H9 (cell line): ENCODE data around the gene HAGH. TPM values are rescaled to one million over a fixed set of nuclear protein-coding genes. Genes with fewer than 3 reads are reported as not detected.

ENCODE experiments used
- DNase-seq: peaks from one replicate; pipeline ENCODE4 v3.0.0-alpha.2; 2017
- H2AFZ ChIP-seq: one replicate; pipeline ENCODE4 v1.6.1; 2013; ENCODE audit warnings: mild to moderate bottlenecking, low read length, control low read depth, moderate library complexity
- H2AK5ac ChIP-seq: 2 replicates; pipeline ENCODE4 v1.6.1; 2013; ENCODE audit warnings: low read length, control low read depth, mixed read lengths; ENCODE audit not compliant: insufficient read length
- H2BK120ac ChIP-seq: one replicate; pipeline ENCODE4 v1.6.1; 2013; ENCODE audit warnings: low read depth, mild to moderate bottlenecking, low read length, control low read depth, inconsistent platforms; ENCODE audit not compliant: poor library complexity, severe bottlenecking
- H2BK12ac ChIP-seq: 2 replicates; pipeline ENCODE4 v1.6.1; 2013; ENCODE audit warnings: low read length, control low read depth, mixed read lengths, low read depth; ENCODE audit not compliant: insufficient read length
- H2BK15ac ChIP-seq: 2 replicates; pipeline ENCODE4 v1.6.1; 2013; ENCODE audit warnings: low read depth, low read length, control low read depth
- H2BK20ac ChIP-seq: one replicate; pipeline ENCODE4 v1.6.1; 2013; ENCODE audit warnings: low read depth, mild to moderate bottlenecking, low read length, control low read depth, inconsistent platforms; ENCODE audit not compliant: poor library complexity, severe bottlenecking
- H2BK5ac ChIP-seq: 2 replicates; pipeline ENCODE4 v1.6.1; 2013; ENCODE audit warnings: low read length, control low read depth, mixed read lengths; ENCODE audit not compliant: insufficient read length
- H3K14ac ChIP-seq: 2 replicates; pipeline ENCODE4 v1.6.1; 2013; ENCODE audit warnings: low read length, control low read depth; ENCODE audit not compliant: insufficient read depth
- H3K18ac ChIP-seq: 2 replicates; pipeline ENCODE4 v1.6.1; 2013; ENCODE audit warnings: low read depth, mild to moderate bottlenecking, mixed read lengths, low read length, control low read depth; ENCODE audit not compliant: insufficient read length
- H3K23ac ChIP-seq: 2 replicates; pipeline ENCODE4 v1.6.1; 2013; ENCODE audit warnings: low read length, control low read depth, mixed read lengths, low read depth; ENCODE audit not compliant: insufficient read length
- H3K23me2 ChIP-seq: 2 replicates; pipeline ENCODE4 v1.6.1; 2013; ENCODE audit warnings: low read depth, mild to moderate bottlenecking, mixed read lengths, low read length, control low read depth; ENCODE audit not compliant: insufficient read length, poor library complexity, severe bottlenecking
- H3K27ac ChIP-seq: 2 replicates; pipeline ENCODE4 v1.5.1; 2013; ENCODE audit warnings: low read length, control low read depth, mixed read lengths, low read depth; ENCODE audit not compliant: insufficient read length
- H3K27me3 ChIP-seq: 2 replicates; pipeline ENCODE4 v1.6.1; 2013; ENCODE audit warnings: low read length, control low read depth, inconsistent platforms; ENCODE audit not compliant: insufficient read depth
- H3K4ac ChIP-seq: 2 replicates; pipeline ENCODE4 v1.6.1; 2013; ENCODE audit warnings: low read depth, mild to moderate bottlenecking, control low read depth, inconsistent platforms, low read length, moderate library complexity
- H3K4me1 ChIP-seq: 2 replicates; pipeline ENCODE4 v1.6.1; 2013; ENCODE audit warnings: low read length, control low read depth, inconsistent platforms; ENCODE audit not compliant: insufficient read depth
- H3K4me2 ChIP-seq: 2 replicates; pipeline ENCODE4 v1.6.1; 2013; ENCODE audit warnings: low read length, control low read depth, mixed read lengths; ENCODE audit not compliant: insufficient read length, insufficient read depth
- H3K56ac ChIP-seq: 2 replicates; pipeline ENCODE4 v1.6.1; 2013; ENCODE audit warnings: low read depth, mild to moderate bottlenecking, mixed read lengths, low read length, control low read depth; ENCODE audit not compliant: insufficient read length
- H3K79me1 ChIP-seq: 2 replicates; pipeline ENCODE4 v1.6.1; 2013; ENCODE audit warnings: low read depth, mild to moderate bottlenecking, moderate library complexity, low read length, control low read depth, inconsistent platforms; ENCODE audit not compliant: insufficient read depth, poor library complexity, severe bottlenecking
- H3K79me2 ChIP-seq: 2 replicates; pipeline ENCODE4 v1.6.1; 2013; ENCODE audit warnings: low read length, control low read depth, inconsistent platforms; ENCODE audit not compliant: insufficient read depth
- H3K9ac ChIP-seq: 2 replicates; pipeline ENCODE4 v1.6.1; 2013; ENCODE audit warnings: low read length, control low read depth, mixed read lengths; ENCODE audit not compliant: insufficient read length; ENCODE audit errors: extremely low read depth
- H3K9me3 ChIP-seq: one replicate; pipeline ENCODE4 v1.6.1; 2013; ENCODE audit warnings: low read depth, low read length, inconsistent platforms; ENCODE audit not compliant: control insufficient read depth
- H3T11ph ChIP-seq: one replicate; pipeline ENCODE4 v1.6.1; 2013; ENCODE audit warnings: mild to moderate bottlenecking, low read length, control low read depth, inconsistent platforms
- H4K20me1 ChIP-seq: one replicate; pipeline ENCODE4 v1.6.1; 2013; ENCODE audit not compliant: control insufficient read depth, insufficient read length, insufficient read depth
- H4K5ac ChIP-seq: 2 replicates; pipeline ENCODE4 v1.6.1; 2013; ENCODE audit warnings: low read depth, mild to moderate bottlenecking, mixed read lengths, low read length, control low read depth; ENCODE audit not compliant: insufficient read length
- H4K8ac ChIP-seq: replicated peaks from 2 replicates; pipeline ENCODE4 v1.6.1; 2013; ENCODE audit warnings: low read length, control low read depth, mixed read lengths, low read depth; ENCODE audit not compliant: insufficient read length
- H4K91ac ChIP-seq: 2 replicates; pipeline ENCODE4 v1.6.1; 2013; ENCODE audit warnings: low read depth, mild to moderate bottlenecking, moderate library complexity, mixed read lengths, low read length, control low read depth; ENCODE audit not compliant: insufficient read length
- H3K27ac Mint-ChIP-seq, 3 experiments: 2 replicates in 2 of 3; 3 replicates in 1 of 3; pipeline ENCODE4 v1.8.0; 2020 to 2021; ENCODE audit warnings: mixed read lengths in 3 of 3, mild to moderate bottlenecking in 1 of 3, moderate library complexity in 1 of 3
- H3K27me3 Mint-ChIP-seq: 2 replicates; pipeline ENCODE4 v1.8.0; 2021; ENCODE audit warnings: low read depth, mild to moderate bottlenecking, moderate library complexity, mixed read lengths
- H3K36me3 Mint-ChIP-seq, 3 experiments: 2 replicates in 2 of 3; 3 replicates in 1 of 3; pipeline ENCODE4 v1.8.0; 2020 to 2021; ENCODE audit warnings: low read depth in 3 of 3, mixed read lengths in 3 of 3; ENCODE audit not compliant: insufficient read depth in 1 of 3
- H3K4me1 Mint-ChIP-seq, 2 experiments: 2 replicates each; pipeline ENCODE4 v1.8.0; 2020; ENCODE audit warnings: mixed read lengths in 2 of 2
- H3K4me3 Mint-ChIP-seq, 2 experiments: 2 replicates in 1 of 2; 3 replicates in 1 of 2; pipeline ENCODE4 v1.8.0; 2020 to 2021; ENCODE audit warnings: mild to moderate bottlenecking in 2 of 2, mixed read lengths in 2 of 2, moderate library complexity in 1 of 2
- H3K9me3 Mint-ChIP-seq, 2 experiments: 2 replicates in 1 of 2; 3 replicates in 1 of 2; pipeline ENCODE4 v1.8.0; 2020; ENCODE audit warnings: mild to moderate bottlenecking in 2 of 2, mixed read lengths in 2 of 2, moderate library complexity in 1 of 2
- CTCF ChIP-seq: fragments of 200-600 bp; sonication (generic); conservative IDR thresholded peaks from 3 replicates; pipeline ENCODE4 v1.8.0; 2021; ENCODE audit warnings: antibody characterized with exemption, mild to moderate bottlenecking
- WGBS: extraction: QIAGEN DNeasy Blood & Tissue Kit; methylation state at CpG from one replicate; pipeline ENCODE4 v1.1.7; 2013; ENCODE audit warnings: missing lambda C conversion rate, low lambda C conversion rate, mixed read lengths; ENCODE audit not compliant: insufficient read length; ENCODE audit errors: extremely low coverage; 5-methylcytosine and 5-hydroxymethylcytosine counted together
- total RNA-seq: library from RNA; stranded (reverse); gene quantifications from 2 replicates; pipeline ENCODE4 v1.2.1, GENCODE V29; 2021

The HAGH gene
- total RNA-seq, 1 experiment from 2014 or later = 30.0 TPM

GRCh38 chr16:1831186-1832075 lies 4.8 kb upstream of the HAGH start:
- Histone ChIP-seq H4K91ac (no peak overlapping the region), H4K8ac (no peak overlapping the region), H3K9me3 (no peaks in the 10 kb centered on the region), H3K56ac (no peak overlapping the region), H3K27ac (no peak overlapping the region), H2AFZ (no peak overlapping the region), H2BK120ac (no peak overlapping the region), H3K14ac (no peak overlapping the region), H2BK20ac (no peak overlapping the region), H3K27me3 (no peaks in the 10 kb centered on the region), H4K20me1 (no peaks in the 10 kb centered on the region), H3K23me2 (peaks cover 7% of the 10 kb centered on the region), H3K18ac (no peak overlapping the region), H4K5ac (no peak overlapping the region), H2BK5ac (no peak overlapping the region), H3K79me2 (peaks cover 4% of the 10 kb centered on the region; the same call in 1 of the 2 replicates), H2AK5ac (no peak overlapping the region), H3K9ac (no peak overlapping the region), H3K23ac (no peak overlapping the region), H3K4me2 (no peak overlapping the region), H3T11ph (no peak overlapping the region), H2BK12ac (no peak overlapping the region), H2BK15ac (no peak overlapping the region), H3K4me1 (0 out of 2 replicates have a peak, but pooled peaks cover 2% of the 10 kb centered on the region), H3K4ac (no peak overlapping the region), H3K79me1 (peaks cover 5% of the 10 kb centered on the region)
- no peak for TF ChIP-seq CTCF
- Mint-ChIP-seq H3K36me3 (no peaks in the 10 kb centered on the region; a peak in 3 of 7 replicates), H3K27ac (no peak overlapping the region), H3K4me1 (peaks cover 9 to 13% of the 10 kb centered on the region in 2 experiments), H3K9me3 (no peaks in the 10 kb centered on the region; a peak in 1 of 5 replicates), H3K4me3 (no peak overlapping the region), H3K27me3 (peaks cover 4% of the 10 kb centered on the region)
- no peak for DNase-seq
- WGBS = no CpG with 5 or more reads among the region's 19 CpGs
